Suprapubic skin (tissue), 4 donors: ENCODE measurements around the gene MUC6. TPM values are rescaled to one million over a fixed set of nuclear protein-coding genes. Genes with fewer than 3 reads are reported as not detected.

Experiments used
- DNase-seq, 2 donors: peaks; one replicate each; pipeline ENCODE4 v3.0.0-alpha.2; 2019; ENCODE audit warnings: low spot score in 2 of 2
- H3K27ac ChIP-seq: fragments of 200-600 bp; sonication (generic); one replicate; pipeline ENCODE4 v1.5.1; 2019
- H3K27me3 ChIP-seq: fragments of 200-600 bp; sonication (generic); one replicate; pipeline ENCODE4 v1.5.1; 2019
- H3K36me3 ChIP-seq: fragments of 200-600 bp; sonication (generic); one replicate; pipeline ENCODE4 v1.5.1; 2019
- H3K4me1 ChIP-seq: fragments of 200-600 bp; sonication (generic); one replicate; pipeline ENCODE4 v1.5.1; 2019
- H3K4me3 ChIP-seq: fragments of 200-600 bp; sonication (generic); one replicate; pipeline ENCODE4 v1.5.1; 2019; ENCODE audit warnings: mild to moderate bottlenecking
- H3K9me3 ChIP-seq: fragments of 200-600 bp; sonication (generic); one replicate; pipeline ENCODE4 v1.5.1; 2019
- EP300 ChIP-seq: sonication (generic); formaldehyde crosslinking; IDR thresholded peaks from one replicate; pipeline ENCODE4 v1.6.1; 2017; ENCODE audit warnings: antibody characterized with exemption
- POLR2A ChIP-seq, 2 donors: fragments of 450-650 bp; IDR thresholded peaks; one replicate each; pipeline ENCODE4 v1.6.1; 2017; ENCODE audit warnings: antibody characterized with exemption in 2 of 2, mild to moderate bottlenecking in 2 of 2, moderate library complexity in 2 of 2
- POLR2AphosphoS5 ChIP-seq, 3 donors: sonication (generic); formaldehyde crosslinking; IDR thresholded peaks; one replicate each; pipeline ENCODE4 v1.6.1; 2017; ENCODE audit warnings: antibody characterized with exemption in 3 of 3
- WGBS: methylation state at CpG from one replicate; pipeline ENCODE4 v1.1.5; 2018; 5-methylcytosine and 5-hydroxymethylcytosine counted together
- total RNA-seq, 4 donors: library from RNA; depleted of rRNA; stranded (reverse); fragments of >200 nt; gene quantifications; one replicate each; pipeline ENCODE4 v1.1.0, GENCODE V29; 2016
- TF ChIP-seq, protein P1 (sequence below), 2 donors: fragments of 200-600 bp in 1 of 2; fragments of 450-650 bp in 1 of 2; sonication (generic) in 1 of 2; IDR thresholded peaks; one replicate each; pipeline ENCODE4 v1.5.1; 2016 to 2019; ENCODE audit warnings: antibody characterized with exemption in 2 of 2, mild to moderate bottlenecking in 1 of 2, moderate library complexity in 1 of 2

The MUC6 gene
- total RNA-seq, 4 donors from 2014 or later: 0.04 TPM; not detected in 3

DNA sequence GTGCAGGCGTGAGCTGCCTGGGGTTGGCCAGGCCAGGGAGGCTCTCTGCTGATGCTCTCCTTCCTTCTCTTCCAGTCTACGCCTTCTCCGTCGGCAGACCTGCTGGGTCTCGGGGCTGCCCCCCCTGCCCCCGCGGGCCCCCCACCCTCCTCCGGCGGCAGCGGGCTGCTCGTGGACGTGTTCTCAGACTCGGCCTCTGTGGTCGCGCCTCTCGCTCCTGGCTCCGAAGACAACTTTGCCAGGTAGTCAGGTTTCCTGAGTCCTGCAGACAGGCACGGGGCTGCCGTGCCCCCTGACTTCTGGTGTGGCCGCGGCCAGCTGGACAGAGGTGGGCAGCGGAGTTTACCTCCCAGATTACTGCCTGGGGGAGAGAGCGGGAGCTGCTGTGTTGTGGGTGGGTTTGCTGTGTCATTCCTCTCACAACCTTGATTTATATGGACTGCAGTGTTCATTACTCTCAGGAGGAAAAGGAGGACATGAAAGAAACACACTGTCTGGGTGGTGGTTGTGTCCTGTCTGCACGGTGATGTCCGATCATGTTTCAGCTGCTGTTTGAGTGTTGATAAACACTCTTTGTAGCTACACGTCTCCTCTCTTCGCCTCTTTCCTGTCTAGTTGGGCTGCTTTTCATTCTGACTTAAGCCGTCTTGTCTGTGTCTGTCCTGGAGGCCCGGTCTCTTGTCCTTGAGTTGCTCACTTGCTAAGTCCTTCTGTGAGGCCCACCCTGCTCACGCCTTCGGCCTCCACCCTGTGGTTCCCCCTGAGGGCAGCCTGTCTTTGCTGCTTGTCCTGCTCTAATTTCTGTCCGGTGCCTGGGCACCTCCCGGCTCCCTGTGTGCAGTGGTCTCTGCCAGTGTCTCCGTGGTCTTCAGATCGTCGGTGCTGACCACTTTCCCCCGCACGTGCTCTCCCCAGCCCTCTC lies 35.9 kb downstream of the MUC6 start:
- no peak for TF ChIP-seq POLR2A (IDR thresholded peaks at IDR 0.05)
- TF ChIP-seq EP300: no peak
- no peak for TF ChIP-seq POLR2AphosphoS5 (IDR thresholded peaks at IDR 0.05)
- TF ChIP-seq, protein P1, sequence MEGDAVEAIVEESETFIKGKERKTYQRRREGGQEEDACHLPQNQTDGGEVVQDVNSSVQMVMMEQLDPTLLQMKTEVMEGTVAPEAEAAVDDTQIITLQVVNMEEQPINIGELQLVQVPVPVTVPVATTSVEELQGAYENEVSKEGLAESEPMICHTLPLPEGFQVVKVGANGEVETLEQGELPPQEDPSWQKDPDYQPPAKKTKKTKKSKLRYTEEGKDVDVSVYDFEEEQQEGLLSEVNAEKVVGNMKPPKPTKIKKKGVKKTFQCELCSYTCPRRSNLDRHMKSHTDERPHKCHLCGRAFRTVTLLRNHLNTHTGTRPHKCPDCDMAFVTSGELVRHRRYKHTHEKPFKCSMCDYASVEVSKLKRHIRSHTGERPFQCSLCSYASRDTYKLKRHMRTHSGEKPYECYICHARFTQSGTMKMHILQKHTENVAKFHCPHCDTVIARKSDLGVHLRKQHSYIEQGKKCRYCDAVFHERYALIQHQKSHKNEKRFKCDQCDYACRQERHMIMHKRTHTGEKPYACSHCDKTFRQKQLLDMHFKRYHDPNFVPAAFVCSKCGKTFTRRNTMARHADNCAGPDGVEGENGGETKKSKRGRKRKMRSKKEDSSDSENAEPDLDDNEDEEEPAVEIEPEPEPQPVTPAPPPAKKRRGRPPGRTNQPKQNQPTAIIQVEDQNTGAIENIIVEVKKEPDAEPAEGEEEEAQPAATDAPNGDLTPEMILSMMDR (IDR thresholded peaks at IDR 0.05): no peak
- Histone ChIP-seq H3K9me3 (no peaks in the 10 kb centered on the region), H3K4me1 (no peaks in the 10 kb centered on the region), H3K27me3 (no peaks in the 10 kb centered on the region), H3K4me3 (no peak overlapping the region), H3K27ac (no peak overlapping the region), H3K36me3 (peaks cover 83% of the 10 kb centered on the region)
- 83% methylated on average over 31 of the region's 38 CpGs for WGBS
- no peak for DNase-seq

DNA sequence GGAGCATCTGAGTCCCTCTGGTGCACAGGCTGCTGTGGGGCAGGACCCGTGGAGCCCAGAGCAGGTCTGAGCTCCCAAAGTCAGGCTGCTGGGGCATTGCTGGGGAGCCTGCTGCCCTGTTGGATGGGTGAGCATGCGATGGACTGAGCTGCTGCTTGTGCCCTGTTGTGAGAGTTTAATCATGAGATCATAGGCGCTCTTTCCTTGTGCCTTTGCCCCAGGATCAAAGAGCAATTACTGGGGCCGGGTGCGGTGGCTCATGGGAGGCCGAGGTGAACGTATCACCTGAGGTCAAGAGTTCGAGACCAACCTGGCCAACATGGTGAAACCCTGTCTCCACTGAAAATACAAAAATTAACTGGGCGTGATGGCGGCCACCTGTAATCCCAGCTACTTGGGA lies 37.5 kb downstream of the MUC6 start:
- Histone ChIP-seq H3K9me3 (no peaks in the 10 kb centered on the region), H3K27me3 (no peaks in the 10 kb centered on the region), H3K36me3 (peaks cover 82% of the 10 kb centered on the region)

DNA sequence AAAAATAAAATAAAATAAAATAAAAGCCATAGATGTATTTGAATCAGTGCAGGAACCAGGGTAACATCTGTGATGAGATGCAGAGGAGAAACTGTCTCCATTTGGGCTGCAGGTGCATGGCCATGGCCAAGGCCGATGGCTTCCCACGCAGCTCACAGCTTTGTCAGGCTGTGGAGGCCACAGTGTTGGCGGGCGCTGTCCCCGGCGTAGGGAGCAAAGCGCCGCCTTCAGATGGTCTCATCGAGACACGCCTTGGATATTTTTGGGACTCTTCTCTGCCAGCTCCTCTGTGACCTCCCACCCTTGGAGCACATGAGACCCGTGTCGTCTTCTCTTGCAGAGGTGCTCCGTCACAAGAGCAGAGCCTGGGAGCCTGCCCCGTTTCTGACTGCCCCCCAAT lies 38.6 kb downstream of the MUC6 start:
- no peak for DNase-seq
- WGBS: 90% methylated on average over 14 of the region's 14 CpGs
- no peak overlapping the region for H3K27ac ChIP-seq
- peaks cover 5% of the 10 kb centered on the region for H3K4me1 ChIP-seq
- peaks cover 83% of the 10 kb centered on the region for H3K36me3 ChIP-seq
- H3K9me3 ChIP-seq: no peaks in the 10 kb centered on the region
- H3K4me3 ChIP-seq: no peak overlapping the region
- TF ChIP-seq EP300: no peak
- TF ChIP-seq, protein P1 (IDR thresholded peaks at IDR 0.05): no peak
- TF ChIP-seq POLR2A (IDR thresholded peaks at IDR 0.05): no peak
- TF ChIP-seq POLR2AphosphoS5 (IDR thresholded peaks at IDR 0.05): no peak
- H3K27me3 ChIP-seq: no peaks in the 10 kb centered on the region

More for the DNA sequence above, 37.5 kb downstream of the MUC6 start:
- Histone ChIP-seq H3K4me3 (no peak overlapping the region), H3K27ac (no peak overlapping the region), H3K4me1 (peaks cover 5% of the 10 kb centered on the region)
- no peak for DNase-seq
- TF ChIP-seq EP300 (no peak), POLR2A (IDR thresholded peaks at IDR 0.05) (no peak), POLR2AphosphoS5 (IDR thresholded peaks at IDR 0.05) (no peak)
- TF ChIP-seq, protein P1 (IDR thresholded peaks at IDR 0.05): no peak
- WGBS: 91% methylated on average over 10 of the region's 10 CpGs

DNA sequence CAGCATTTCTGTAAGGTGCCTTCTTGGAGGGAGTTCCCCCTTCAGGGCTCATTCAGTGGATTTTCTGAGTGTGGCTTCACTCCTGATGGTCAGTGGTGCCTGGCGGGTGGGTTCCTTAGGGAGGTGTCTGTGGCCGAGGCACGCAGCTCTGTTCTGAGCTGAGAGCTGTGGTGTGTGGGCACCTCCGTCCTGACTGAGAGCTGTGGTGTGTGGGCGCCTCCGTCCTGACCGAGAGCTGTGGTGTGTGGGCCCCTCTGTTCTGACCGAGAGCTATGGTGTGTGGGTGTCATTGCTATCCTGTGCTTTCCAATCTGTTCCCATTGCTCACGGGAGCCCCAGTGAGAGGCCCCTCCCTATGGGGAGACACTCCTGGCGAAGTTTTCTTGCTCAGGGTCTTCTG lies 39.8 kb downstream of the MUC6 start:
- TF ChIP-seq POLR2AphosphoS5 (IDR thresholded peaks at IDR 0.05) (no peak), EP300 (no peak), POLR2A (IDR thresholded peaks at IDR 0.05) (no peak)
- TF ChIP-seq, protein P1 (IDR thresholded peaks at IDR 0.05): no peak

DNA sequence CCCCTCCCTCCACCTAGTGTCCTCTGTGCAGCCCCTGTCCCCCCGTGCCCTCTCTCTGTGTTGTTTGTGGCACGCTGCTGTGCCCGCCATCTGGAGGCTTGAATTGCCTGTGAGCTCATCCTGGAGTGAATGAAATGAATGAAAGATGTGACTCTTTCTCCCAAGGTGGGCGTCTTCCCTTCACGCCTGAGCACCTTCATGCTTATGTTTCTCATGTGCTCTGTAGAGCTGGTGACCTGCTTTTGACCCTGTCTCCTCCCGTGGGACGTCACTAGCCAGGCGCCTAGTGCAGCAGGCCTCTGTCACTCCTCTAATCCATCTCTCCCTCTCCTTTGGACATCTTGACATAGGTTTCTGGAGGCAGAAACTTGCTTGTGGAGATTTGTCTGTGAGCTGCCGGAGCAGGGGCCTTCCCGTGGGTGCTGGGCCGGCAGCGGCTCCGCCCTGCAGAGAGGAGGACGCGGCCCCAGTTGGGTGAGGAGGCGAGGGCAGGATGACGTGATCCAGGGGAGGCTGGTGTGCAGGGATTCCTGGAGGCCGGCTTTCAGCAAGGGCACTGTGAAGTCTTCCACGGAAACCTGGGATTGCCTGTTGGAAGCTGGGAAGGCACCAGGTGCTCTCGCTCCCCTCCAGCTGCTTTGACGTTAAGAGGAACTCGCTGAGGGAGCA lies 40.6 kb downstream of the MUC6 start:
- Histone ChIP-seq H3K27ac (no peak overlapping the region), H3K4me3 (no peak overlapping the region), H3K36me3 (peaks cover 82% of the 10 kb centered on the region), H3K27me3 (no peaks in the 10 kb centered on the region), H3K4me1 (peaks cover 5% of the 10 kb centered on the region), H3K9me3 (no peaks in the 10 kb centered on the region)
- 77% methylated on average over 21 of the region's 22 CpGs for WGBS
- DNase-seq: no peak
- TF ChIP-seq POLR2A (IDR thresholded peaks at IDR 0.05): no peak
- TF ChIP-seq POLR2AphosphoS5 (IDR thresholded peaks at IDR 0.05): no peak
- TF ChIP-seq EP300: no peak
- TF ChIP-seq, protein P1 (IDR thresholded peaks at IDR 0.05): no peak

More for the DNA sequence above, 39.8 kb downstream of the MUC6 start:
- H3K36me3 ChIP-seq: peaks cover 83% of the 10 kb centered on the region
- no peak overlapping the region for H3K4me3 ChIP-seq
- H3K9me3 ChIP-seq: no peaks in the 10 kb centered on the region
- DNase-seq: no peak
- no peak overlapping the region for H3K27ac ChIP-seq
- H3K4me1 ChIP-seq: peaks cover 5% of the 10 kb centered on the region
- 97% methylated on average over 7 of the region's 10 CpGs for WGBS
- H3K27me3 ChIP-seq: no peaks in the 10 kb centered on the region
